Chondrocyte (in vitro differentiated cells): ENCODE results near the gene ADARB2. TPM values are rescaled to one million over a fixed set of nuclear protein-coding genes. Genes with fewer than 3 reads are reported as not detected.

Experiments used
- DNase-seq: peaks from one replicate; pipeline ENCODE4 v3.0.0; 2021; ENCODE audit warnings: mixed read lengths, low spot score
- H3K27ac Mint-ChIP-seq: one replicate; pipeline ENCODE4 v1.8.0; 2021; ENCODE audit warnings: mild to moderate bottlenecking, moderate library complexity, mixed read lengths; ENCODE audit not compliant: unreplicated experiment
- H3K27me3 Mint-ChIP-seq: 2 replicates; pipeline ENCODE4 v1.8.0; 2021; ENCODE audit warnings: low read depth, mixed read lengths
- H3K36me3 Mint-ChIP-seq: 2 replicates; pipeline ENCODE4 v1.8.0; 2021; ENCODE audit warnings: low read depth, mixed read lengths
- H3K4me1 Mint-ChIP-seq: 2 replicates; pipeline ENCODE4 v1.8.0; 2021; ENCODE audit warnings: low read depth, mild to moderate bottlenecking, mixed read lengths
- H3K4me3 Mint-ChIP-seq: one replicate; pipeline ENCODE4 v1.8.0; 2021; ENCODE audit warnings: mild to moderate bottlenecking, moderate library complexity, mixed read lengths; ENCODE audit not compliant: unreplicated experiment
- H3K9me3 Mint-ChIP-seq: 2 replicates; pipeline ENCODE4 v1.8.0; 2021; ENCODE audit warnings: low read depth, mixed read lengths
- CTCF ChIP-seq: fragments of 200-600 bp; sonication (generic); IDR thresholded peaks from 2 replicates; pipeline ENCODE4 v1.5.0; 2021; ENCODE audit warnings: antibody characterized with exemption, mild to moderate bottlenecking, moderate library complexity
- total RNA-seq: library from RNA; stranded (reverse); gene quantifications from 3 replicates; pipeline ENCODE4 v1.2.1, GENCODE V29; 2021

The ADARB2 gene
- total RNA-seq, 1 donor from 2014 or later, result 3.3 TPM

- H3K27me3 Mint-ChIP-seq, result no peaks in the 10 kb centered on the region
- no peak for TF ChIP-seq CTCF
- H3K36me3 Mint-ChIP-seq, result peaks cover 2% of the 10 kb centered on the region
- peaks cover 3% of the 10 kb centered on the region for H3K9me3 Mint-ChIP-seq
- DNase-seq, result peak; percentile 25
- H3K27ac Mint-ChIP-seq, result no peak overlapping the region
- peaks cover 24% of the 10 kb centered on the region for H3K4me1 Mint-ChIP-seq
- no peak overlapping the region for H3K4me3 Mint-ChIP-seq
These were observed 506.6 kb downstream of the ADARB2 start for GRCh38 chr10:1230592-1231275.

- Mint-ChIP-seq H3K36me3 (peaks cover 2% of the 10 kb centered on the region), H3K4me3 (no peak overlapping the region), H3K27me3 (no peaks in the 10 kb centered on the region), H3K27ac (no peak overlapping the region), H3K9me3 (peaks cover 4% of the 10 kb centered on the region), H3K4me1 (peaks cover 24% of the 10 kb centered on the region)
- no peak for TF ChIP-seq CTCF
- peak; percentile 48 for DNase-seq
These were observed 507.2 kb downstream of the ADARB2 start for GRCh38 chr10:1230138-1230537.

- TF ChIP-seq CTCF, result no peak
- Mint-ChIP-seq H3K27me3 (no peaks in the 10 kb centered on the region), H3K9me3 (peaks cover 8% of the 10 kb centered on the region), H3K36me3 (peaks cover 5% of the 10 kb centered on the region), H3K4me1 (peaks cover 24% of the 10 kb centered on the region), H3K4me3 (no peak overlapping the region), H3K27ac (no peak overlapping the region)
- DNase-seq, result no peak
These were observed 507.8 kb downstream of the ADARB2 start for GRCh38 chr10:1229574-1229973.

GRCh38 chr10:1229116-1229515 lies 508.2 kb downstream of the ADARB2 start:
- Mint-ChIP-seq H3K4me3 (no peak overlapping the region), H3K4me1 (peaks cover 24% of the 10 kb centered on the region), H3K36me3 (peaks cover 6% of the 10 kb centered on the region), H3K27me3 (no peaks in the 10 kb centered on the region), H3K9me3 (peaks cover 10% of the 10 kb centered on the region), H3K27ac (no peak overlapping the region)
- TF ChIP-seq CTCF, result no peak
- peak; percentile 22 for DNase-seq

GRCh38 chr10:1228467-1228975 lies 508.8 kb downstream of the ADARB2 start:
- H3K27me3 Mint-ChIP-seq, result no peaks in the 10 kb centered on the region
- H3K4me1 Mint-ChIP-seq, result peaks cover 24% of the 10 kb centered on the region
- H3K4me3 Mint-ChIP-seq, result no peak overlapping the region
- no peak for TF ChIP-seq CTCF
- no peak overlapping the region for H3K27ac Mint-ChIP-seq
- H3K36me3 Mint-ChIP-seq, result peaks cover 6% of the 10 kb centered on the region
- peaks cover 13% of the 10 kb centered on the region for H3K9me3 Mint-ChIP-seq
- peak; percentile 41 for DNase-seq
